ENCODE data around the gene GNAS. TPM values are rescaled to one million over a fixed set of nuclear protein-coding genes. Genes with fewer than 3 reads are reported as not detected.

GNAS gene
- total and polyA plus RNA-seq, 9 of the 15 experiments (the other 6 are each of a cell fraction or from before 2014, with no cell fraction given) = 128 to 648 (median 266) TPM

- no peak for DNase-seq (ENCODE audit: extremely low read depth in 1 of 4, low spot score in 3 of 4)
- in situ Hi-C loops (cut with MboI) = loop anchor here (10.0 kb wide), 1 partner anchor 188 kb away; the partner anchor contains the start of gene STX16
- no TSS peak for BruUV-seq (replicated peaks)
- Histone ChIP-seq H4K20me1 (replicated peaks; ENCODE audit: control insufficient read depth, insufficient read depth, low read length) (0 out of 2 replicates have a peak, but pooled peaks cover 4% of the 10 kb centered on the region), H3K4me2 (ENCODE audit: insufficient read depth, low read length) (no peak overlapping the region), H3K27me3 (ENCODE audit: control insufficient read depth in 2 of 2, insufficient read depth in 2 of 2, low read length in 2 of 2) (peaks cover 4 to 28% of the 10 kb centered on the region in 2 experiments; a peak in 3 of 5 replicates), H3K4me3 (no peak overlapping the region), H3K9me3 (replicated peaks; ENCODE audit: control insufficient read depth, insufficient read depth, low read depth, low read length) (no peaks in the 10 kb centered on the region), H3K36me3 (ENCODE audit: control insufficient read depth, insufficient read depth, low read length) (no peaks in the 10 kb centered on the region), H2AFZ (ENCODE audit: low read depth, low read length) (no peak overlapping the region), H3K27ac (ENCODE audit: extremely low read depth, low read depth, low read length) (no peak overlapping the region), H3K4me1 (replicated peaks in 1 of 2; ENCODE audit: control insufficient read depth in 2 of 2, insufficient read depth in 2 of 2, low read length in 2 of 2) (peaks cover 0 to 12% of the 10 kb centered on the region in 2 experiments; a peak in 1 of 5 replicates), H3K9me1 (ENCODE audit: control insufficient read depth, insufficient read depth, low read length) (no peaks in the 10 kb centered on the region), H3K79me2 (ENCODE audit: control insufficient read depth, insufficient read depth, low read length) (no peaks in the 10 kb centered on the region), H3K9ac (ENCODE audit: insufficient read depth in 1 of 2, low read depth in 2 of 2, low read length in 2 of 2) (no peak overlapping the region)
- no peak for TF ChIP-seq HNRNPH1 (optimal IDR thresholded peaks at IDR 0.05; ENCODE audit: low read depth, low read length)
- no peak for TF ChIP-seq PREB (CRISPR knock-in tag; IDR thresholded peaks at IDR 0.05)
- no peak for TF ChIP-seq SMAD4 (CRISPR knock-in tag; conservative IDR thresholded peaks at IDR 0.05)
- TF ChIP-seq ZNF197 (CRISPR knock-in tag; IDR thresholded peaks at IDR 0.05; ENCODE audit: low read depth) = no peak
- no peak for TF ChIP-seq U2AF2 (optimal IDR thresholded peaks at IDR 0.05; ENCODE audit: low read depth, low read length)
- no peak for TF ChIP-seq EGR1 (conservative IDR thresholded peaks at IDR 0.05)
- no peak for TF ChIP-seq ZNF184 (CRISPR knock-in tag; IDR thresholded peaks at IDR 0.05)
- no peak for TF ChIP-seq NCOA1 (IDR thresholded peaks at IDR 0.05; ENCODE audit: low read depth)
- no peak for TF ChIP-seq FOXM1 (IDR thresholded peaks at IDR 0.05; ENCODE audit: low read depth)
- no peak for TF ChIP-seq FOXM1 (CRISPR knock-in tag; IDR thresholded peaks at IDR 0.05; ENCODE audit: low read depth)
- no peak for TF ChIP-seq GATAD2A (IDR thresholded peaks at IDR 0.05)
- no peak for TF ChIP-seq JUN (IDR thresholded peaks at IDR 0.05; ENCODE audit: borderline replicate concordance, low read depth, low read length)
- TF ChIP-seq JUN (CRISPR knock-in tag; IDR thresholded peaks at IDR 0.05; ENCODE audit: borderline replicate concordance) = no peak
- 8% methylated on average over 2 of the region's 6 CpGs for WGBS (ENCODE audit: insufficient coverage, low coverage, missing lambda C conversion rate)
- ATAC-seq = no peak
- ChIA-PET CTCF (ENCODE audit: low intra/inter-chr PET ratio) (no interaction called here), POLR2A (no interaction called here)
- FAIRE-seq = no peak
- intact Hi-C loops (cut with micrococcal nuclease) = no loop called here
These were observed 9.4 kb upstream of the GNAS start for GRCh38 chr20:58843128-58843556.
